HG03159 (cell line): Measurements from ENCODE around the gene CHRNE.
"Not testable (repeated sequence)": the region's sequence is repeated elsewhere in the genome, so short reads cannot be mapped to it uniquely, and the experiment has no call there.

Experiments used
- ATAC-seq: cut with Tn5 transposase; IDR thresholded peaks from one replicate; pipeline ENCODE4 v1.9.1; 2021; ENCODE audit warnings: mild to moderate bottlenecking, moderate library complexity; ENCODE audit not compliant: unreplicated experiment

The CHRNE gene

DNA sequence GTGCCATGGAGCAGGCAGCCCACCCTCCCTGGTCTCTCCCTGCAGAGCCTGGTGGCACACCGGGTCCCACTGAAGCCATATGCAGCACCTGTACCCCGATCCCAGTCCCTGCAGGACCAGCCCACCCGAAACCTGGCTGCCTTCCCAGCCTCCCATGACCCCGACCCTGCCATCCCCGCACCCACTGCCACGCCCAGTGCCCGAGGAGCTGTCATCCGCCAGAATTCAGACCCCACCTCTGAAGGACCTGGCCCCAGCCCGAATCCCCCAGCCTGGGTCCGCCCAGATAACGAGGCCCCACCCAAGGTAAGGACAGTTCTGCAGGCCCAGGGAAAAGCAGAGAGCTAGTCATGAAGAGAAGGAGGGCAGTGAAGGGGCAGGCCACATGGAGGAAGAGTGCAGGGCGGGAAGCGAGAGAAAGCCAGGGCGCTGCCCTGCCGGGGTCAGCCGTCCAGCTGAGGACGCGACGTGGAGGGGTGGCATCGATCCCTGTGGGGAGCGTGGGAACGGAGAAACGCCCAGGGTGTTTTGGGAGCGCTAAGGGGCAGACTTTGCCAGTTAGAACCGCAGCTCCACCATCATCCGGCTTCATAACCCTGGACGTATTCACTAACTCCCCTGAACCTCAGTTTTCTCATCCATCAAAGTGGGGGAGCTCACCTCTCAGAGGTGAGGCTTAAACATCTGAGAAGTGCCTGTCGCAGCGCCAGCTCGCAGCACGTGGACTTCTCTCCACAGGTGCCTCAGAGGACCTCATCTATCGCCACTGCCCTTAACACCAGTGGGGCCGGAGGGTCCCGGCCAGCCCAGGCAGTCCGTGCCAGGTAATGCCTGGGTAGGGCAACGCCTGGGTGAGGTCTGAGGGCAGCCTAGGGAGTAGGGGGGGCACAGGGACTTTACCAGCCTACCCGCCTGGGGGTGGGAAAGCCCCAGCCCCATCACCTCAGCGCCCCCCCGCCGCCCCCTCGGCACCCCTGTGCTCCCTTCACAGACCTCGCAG, 11.2 kb downstream of the CHRNE start:
- ATAC-seq, result no peak

DNA sequence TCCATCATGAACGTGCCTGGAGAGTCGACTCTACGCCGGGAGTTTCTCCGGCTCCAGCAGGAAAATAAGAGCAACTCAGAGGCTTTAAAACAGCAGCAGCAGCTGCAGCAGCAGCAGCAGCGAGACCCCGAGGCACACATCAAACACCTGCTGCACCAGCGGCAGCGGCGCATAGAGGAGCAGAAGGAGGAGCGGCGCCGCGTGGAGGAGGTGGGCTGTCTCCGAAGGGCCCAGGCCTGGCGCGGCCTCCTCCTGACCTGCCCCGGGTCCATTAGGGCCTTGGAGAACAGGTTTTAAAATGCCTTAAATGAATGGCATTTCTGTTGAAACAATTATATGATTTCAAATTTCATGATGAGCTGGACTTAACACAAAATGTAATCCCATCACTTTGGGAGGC, 15.3 kb downstream of the CHRNE start:
- no peak for ATAC-seq

DNA sequence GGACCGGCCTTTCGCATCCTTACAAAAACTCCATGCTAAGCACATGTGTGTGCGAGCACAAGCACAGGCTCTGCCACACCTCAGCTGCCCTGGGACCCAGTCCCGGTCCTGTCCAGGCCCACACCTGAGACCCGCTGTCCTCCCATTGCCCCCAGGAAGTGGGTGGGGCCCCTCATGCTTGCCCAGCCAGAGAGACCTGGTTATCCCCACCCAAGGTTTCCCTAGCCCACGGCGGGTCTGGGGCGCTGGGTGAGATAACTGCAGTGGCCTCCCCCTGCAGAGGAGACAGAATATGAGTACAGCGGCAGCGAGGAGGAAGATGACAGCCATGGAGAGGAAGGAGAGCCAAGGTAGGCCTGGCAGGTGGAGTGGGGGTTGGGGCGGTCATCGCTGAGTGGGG, 16.1 kb downstream of the CHRNE start:
- no peak for ATAC-seq

DNA sequence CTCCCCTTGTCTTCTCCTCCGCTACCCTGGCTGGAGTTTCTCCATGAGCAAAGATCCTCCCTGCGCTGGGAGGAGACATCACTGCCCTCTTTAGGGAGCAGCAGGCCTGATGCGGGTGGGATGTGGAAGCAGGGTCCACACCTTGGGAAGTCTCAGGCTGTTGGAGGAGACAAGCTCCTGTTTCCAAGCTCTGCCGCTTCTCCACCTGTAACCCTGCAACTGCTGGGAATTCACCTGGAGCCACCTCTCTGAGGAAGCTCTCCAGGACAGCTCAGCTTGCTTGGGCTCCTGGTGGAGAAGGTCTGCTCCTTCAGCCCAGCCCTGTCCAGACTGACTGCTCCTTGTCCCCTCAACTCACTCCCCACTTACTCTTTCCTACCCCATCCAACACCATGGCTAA, 18.4 kb downstream of the CHRNE start:
- no peak for ATAC-seq

DNA sequence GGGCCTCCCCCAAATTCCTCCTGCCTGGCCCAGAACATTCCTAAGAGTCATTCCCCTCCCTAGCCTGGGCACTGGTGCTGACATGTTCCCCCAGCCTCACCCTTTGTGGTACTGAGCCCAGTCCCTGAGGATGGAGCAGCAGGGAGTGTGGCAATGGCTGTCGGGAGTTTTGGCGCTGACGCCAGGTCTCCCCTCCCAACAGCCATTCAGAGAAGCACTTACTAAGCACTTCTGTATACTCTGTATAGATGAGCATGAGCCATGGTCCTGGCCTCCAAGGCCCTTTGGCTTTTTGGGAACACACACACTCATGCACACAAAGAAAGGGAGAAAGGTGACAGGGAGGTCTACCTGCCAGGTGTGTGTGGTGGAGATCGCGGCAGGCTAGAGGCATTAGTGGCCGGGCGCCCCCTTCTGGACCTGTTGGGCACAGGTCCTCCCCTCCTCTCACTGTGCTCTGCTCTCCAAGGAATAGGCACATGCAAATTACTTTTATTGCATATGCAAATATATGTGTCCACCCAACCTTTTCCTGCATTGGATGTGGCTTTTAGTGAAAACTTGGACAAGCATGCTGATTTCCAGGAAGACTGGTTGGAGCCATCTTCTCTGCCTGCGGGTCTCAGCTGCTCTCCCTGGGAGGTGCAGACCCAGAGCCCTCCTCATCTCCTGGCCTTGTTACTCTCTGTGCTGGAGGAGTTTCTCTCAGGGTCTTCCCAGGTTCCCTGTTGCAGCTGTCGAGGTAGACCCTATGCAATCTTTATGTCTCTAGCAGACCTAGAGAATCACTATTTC, 20.9 kb downstream of the CHRNE start:
- no peak for ATAC-seq

DNA sequence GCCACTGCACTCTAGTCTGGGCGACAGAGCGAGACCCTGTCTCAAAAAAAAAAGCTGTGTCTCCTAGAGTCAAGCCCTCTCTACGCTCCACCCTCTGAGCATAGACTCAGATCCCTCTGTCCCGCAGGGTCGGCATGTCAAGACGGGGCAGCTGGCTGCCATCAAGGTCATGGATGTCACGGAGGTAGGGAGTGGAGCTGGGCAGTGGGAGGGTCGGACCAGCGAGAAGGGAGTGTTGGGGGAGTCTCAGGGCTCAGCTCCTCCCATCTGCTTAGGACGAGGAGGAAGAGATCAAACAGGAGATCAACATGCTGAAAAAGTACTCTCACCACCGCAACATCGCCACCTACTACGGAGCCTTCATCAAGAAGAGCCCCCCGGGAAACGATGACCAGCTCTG, 22.0 kb downstream of the CHRNE start:
- no peak for ATAC-seq

DNA sequence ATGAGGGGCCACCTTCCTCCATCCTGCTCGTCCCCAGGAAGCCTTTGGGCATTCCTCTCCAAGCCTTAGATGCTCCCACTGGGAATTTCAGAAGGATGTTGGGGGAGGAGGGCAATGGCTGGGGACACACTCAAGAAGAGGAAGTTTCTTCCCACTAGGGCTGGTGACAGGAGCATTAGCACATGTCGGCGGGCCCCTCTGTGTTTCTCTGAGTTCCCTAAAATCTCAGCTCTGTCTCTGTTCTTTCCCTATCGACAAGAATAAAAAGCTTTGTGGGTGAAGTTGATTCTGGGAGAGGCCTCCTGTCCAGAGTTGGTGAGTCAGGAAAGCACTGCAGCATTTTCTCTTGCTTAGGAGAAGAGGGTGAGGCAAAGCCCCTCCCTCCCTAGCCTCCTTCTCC, 23.3 kb downstream of the CHRNE start:
- ATAC-seq, result no peak

DNA sequence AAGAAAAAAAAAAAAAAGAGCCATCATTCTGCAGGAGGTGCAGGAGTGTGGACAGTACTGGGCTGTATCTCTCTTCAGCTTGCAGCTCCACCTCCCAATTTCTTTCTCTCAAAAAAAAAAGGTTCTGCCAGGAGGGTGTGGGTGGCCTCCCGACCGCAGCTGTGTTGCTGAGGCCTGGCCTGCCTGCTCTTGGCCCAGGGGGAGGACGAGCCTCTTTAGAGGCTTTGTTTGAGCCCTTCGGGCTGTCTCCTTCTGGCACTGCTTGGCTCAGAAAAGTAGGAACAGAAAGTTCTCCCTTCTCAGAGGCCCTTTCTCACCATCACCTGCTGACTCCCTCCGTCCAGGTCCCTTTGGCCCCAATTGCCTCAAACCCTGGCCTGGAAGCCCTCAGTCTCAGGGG, 25.8 kb downstream of the CHRNE start:
- ATAC-seq, result no peak

DNA sequence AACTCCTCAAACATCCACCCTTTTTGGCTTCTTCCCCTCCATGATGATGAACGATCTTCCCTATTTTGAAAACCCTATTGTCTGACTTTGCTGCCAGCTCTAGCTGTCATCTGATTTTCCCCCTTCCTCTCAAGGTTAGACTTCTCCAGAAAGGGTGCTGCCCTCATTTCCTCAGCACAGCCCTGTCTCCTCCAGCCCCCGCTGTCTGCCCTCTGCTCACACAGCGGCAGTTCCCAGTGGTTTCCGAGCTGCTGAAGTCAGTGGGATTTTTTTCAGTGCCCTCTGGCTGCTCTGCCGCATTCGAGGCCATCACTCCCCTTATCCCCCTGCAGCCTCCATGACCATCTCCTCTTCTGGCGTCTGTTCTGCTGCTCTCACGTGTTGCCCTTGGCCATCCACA, 30.1 kb downstream of the CHRNE start:
- no peak for ATAC-seq

DNA sequence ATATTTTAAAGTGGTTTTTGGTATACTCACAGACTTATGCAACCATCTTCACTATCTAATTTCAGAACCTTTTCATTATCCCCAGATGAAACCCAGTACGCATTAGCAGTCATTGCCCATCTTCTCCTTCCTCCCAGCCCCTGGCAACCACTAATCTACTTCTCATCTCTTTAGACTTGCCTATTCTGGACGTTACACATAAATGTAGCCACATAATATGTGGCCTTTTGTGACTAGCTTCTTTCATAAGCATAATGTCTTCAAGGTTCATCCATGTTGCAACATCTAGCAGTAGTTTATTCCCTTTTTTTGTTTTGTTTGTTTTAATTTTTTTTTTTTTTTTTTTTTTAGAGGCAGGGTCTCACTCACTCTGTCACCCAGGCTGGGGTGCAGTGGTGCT, 32.0 kb downstream of the CHRNE start:
- ATAC-seq, result no peak

DNA sequence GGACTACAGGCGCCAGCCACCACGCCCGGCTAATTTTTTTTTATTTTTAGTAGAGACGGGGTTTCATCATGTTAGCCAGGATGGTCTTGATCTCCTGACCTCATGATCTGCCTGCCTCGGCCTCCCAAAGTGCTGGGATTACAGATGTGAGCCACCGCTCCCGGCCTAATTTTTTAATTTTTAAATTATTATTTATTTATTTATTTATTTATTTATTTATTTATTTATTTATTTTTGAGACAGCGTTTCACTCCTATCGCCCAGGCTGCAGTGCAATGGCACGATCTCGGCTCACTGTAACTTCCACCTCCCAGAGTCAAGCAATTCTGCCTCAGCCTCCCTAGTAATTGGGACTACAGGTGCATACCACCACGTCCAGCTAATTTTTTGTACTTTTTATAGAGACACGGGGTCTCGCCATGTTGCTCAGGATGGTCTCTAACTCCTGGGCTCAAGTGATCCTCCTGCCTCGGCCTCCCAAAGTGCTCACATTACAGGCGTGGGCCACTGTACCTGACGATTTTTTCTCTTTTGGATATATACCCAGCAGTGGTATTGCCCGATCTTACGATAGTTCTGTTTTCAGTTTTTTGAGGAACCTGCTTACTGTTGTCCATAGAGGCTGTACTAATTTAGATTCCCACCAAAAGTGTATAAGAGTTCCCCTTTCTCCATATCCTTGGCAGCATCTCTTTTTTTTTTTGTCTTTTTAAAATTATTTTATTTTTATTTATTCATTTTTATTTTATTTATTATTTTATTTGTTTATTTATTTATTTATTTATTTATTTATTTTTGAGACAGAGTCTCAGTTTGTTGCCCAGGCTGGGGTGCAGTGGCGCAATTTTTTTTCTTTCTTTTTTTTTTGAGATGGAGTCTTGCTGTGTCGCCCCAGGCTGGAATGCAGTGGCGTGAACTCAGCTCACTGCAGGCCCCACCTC, 33.6 kb downstream of the CHRNE start:
- ATAC-seq, result not testable (repeated sequence)

DNA sequence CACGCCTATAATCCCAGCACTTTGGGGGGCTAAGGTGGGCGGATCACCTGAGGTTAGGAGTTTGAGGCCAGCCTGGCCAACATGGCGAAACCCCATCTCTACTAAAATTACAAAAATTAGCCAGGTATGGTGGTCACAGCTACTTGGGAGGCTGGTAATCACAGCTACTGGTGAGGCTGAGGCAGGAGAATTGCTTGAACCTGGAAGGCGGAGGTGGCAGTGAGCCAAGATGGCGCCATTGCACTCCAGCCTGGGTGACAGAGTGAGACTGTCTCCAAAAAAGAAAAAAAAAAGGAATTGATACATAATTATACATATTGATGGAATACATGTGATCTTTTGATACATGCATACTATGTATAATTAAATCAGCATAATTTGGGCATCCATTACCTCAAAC, 35.4 kb downstream of the CHRNE start:
- ATAC-seq, result not testable (repeated sequence)

DNA sequence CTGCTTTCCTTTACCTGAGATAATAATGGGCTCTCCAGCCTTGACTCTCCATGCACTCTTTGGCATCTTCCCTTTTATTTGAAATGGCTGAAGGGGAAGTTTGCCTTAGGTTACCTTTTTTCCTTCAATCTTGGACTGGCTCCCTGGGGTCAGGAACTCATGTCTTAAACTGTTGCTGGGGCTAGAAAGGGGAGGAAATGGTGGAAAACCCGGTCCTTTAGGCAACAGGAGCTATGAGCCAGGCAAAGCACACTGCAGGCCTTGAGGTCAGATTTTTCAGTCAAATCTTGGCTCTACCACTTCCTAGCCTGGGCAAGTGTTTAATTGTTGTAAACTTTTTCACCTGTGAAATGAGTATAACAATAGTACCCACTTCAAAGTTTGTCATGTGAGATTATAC, 39.6 kb downstream of the CHRNE start:
- ATAC-seq, result no peak

DNA sequence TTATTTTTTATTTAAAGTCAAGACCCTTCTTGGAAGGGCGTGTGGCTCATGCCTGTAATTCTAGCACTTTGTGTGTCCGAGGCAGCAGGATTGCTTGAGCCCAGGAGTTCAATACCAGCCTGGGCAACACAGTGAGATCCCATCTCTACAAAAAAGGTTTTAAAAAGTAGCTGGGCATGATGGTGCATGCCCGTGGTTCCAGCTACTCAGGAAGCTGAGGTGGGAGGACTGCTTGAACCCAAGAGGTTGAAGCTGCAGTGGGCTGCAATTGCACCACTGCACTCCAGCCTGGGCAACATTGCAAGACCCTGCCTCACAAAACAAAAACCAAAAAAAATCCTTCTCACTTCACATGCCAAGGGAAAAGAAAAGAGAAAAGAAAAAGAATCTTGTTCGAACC, 40.2 kb downstream of the CHRNE start:
- no peak for ATAC-seq

DNA sequence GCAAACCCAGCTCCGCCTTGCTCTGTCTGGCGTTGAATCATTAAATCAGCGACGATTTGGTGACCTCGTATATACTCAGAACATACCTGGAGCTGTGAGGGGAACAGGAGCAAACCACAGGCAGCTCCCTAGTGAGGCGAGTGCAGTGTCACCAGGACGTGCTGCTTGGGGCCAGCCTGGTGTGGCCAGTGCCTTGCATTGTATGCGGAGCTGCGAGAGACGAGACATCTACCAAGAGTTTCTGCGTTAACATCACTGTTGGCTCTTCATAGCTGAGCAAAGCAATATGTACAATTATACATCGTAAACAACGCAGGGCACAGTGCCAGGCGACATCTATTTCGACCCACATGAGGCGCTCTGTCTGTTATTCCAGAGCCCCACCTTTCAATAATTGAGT, 41.8 kb downstream of the CHRNE start:
- no peak for ATAC-seq

DNA sequence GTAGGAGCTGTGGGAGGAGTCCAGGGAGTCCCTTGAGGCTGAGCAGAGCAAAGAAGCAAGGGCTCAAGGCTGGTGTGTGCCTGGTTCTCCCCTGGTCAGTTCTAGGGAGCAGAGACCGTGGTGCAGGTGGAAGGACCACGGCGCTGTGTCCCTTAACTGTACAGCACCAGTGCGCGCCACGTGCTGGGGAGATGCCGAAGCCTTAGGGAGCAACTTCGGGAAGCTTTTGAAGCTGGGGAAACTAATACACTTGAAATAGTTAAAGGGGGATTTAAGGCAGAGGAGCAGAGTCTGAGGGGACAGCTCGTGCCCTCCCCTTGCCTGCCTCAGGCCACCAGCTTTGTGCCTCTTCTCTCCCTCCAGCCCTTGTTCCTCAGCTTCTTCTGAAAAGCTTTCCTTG, 42.2 kb downstream of the CHRNE start:
- no peak for ATAC-seq

DNA sequence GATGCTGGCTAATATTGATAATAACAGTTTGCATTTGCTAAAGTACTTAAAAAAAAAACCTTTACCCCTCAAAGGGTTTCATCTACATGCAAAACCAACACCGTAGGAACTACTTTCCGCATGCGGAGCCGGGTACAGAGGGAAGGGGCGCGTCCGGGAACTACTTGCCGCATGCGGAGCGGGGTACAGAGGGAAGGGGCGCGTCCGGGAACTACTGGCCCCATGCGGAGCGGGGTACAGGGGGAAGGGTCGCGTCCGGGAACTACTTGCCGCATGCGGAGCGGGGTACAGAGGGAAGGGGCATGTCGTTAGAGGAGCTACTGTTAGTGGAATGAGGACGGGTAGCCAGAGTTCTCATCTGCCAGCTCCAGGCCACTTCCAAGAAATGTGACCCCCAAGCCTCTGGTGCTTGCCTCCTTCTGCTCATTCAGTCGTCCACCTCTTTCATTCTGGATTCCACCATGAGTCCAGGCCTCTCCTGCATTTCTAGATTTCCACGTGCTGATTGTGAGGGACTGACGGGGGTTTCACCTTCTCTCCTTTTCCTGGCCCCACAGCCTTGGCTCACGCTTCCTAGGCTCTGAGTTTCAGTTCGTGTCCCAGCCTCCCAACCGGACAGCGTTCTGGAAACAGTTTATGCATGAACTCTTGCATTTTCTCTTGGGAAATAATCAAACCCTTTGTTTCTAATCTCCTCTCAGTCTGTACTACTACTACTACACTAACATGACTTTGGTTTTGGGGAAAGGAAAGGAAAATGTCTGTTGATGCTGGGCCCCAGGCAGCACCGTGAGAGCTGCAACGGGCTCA, 42.9 kb downstream of the CHRNE start:
- ATAC-seq, result no peak

DNA sequence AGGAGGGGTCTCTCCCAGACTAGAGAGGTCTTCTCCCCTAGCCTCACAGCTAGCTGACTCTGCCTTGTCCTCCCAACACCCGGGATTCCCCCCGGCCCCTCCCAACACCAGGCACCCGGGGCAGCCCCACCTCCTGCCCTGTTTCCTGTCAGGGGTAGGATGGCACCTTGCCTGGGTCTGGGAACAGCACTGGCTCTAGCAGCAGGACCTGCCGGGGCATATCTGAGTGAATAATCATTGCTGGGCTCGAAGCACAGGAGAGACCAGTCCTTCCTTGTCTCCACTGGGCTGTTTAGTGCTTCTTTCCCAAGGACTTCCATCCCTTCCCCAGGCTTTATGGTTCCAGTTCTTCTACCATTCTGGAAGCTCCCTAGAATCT, 44.0 kb downstream of the CHRNE start:
- no peak for ATAC-seq

DNA sequence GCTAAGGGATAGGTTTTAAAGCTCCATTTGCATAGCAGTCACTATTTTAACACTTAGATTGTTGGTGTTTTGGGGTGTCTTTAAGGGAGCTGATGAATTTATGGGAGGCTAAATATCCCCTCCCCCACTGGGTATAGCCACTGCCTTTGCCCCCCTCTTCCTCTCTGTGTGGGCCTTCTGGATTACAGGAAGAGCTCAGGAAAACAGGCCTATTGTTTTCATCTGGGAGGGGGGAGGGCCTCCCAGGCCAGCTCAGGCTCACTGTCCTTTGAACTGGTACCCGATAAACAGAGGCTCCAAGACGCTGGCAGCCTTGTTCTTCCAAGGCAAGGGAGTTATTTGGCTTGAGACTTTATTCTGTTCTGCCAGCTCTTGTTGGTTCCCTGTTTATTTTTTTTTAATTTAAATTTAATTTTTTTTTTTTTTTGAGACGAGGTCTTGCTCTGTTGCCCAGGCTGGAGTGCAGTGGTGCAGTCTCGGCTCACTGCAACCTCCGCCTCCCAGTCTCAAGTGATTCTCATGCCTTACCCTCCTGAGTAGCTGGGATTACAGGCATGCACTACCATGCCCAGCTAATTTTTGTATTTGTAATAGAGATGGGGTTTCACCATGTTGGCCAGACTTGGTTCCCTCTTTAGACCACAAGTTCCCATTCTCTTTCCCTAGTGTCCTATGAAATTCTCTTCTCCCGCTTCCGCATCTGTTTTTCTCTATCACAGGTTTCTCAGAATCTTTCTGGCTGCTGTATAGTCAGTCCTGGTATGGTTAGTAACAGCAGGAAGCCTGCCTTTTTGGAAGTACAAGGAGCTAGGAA, 44.6 kb downstream of the CHRNE start:
- no peak for ATAC-seq
